Panc1 (cell line): ENCODE results near the gene YKT6. TPM values are rescaled to one million over a fixed set of nuclear protein-coding genes. Genes with fewer than 3 reads are reported as not detected.

Source experiments
- ATAC-seq: fragments of 200-7000 bp; cut with Tn5 transposase; 2 replicates; pipeline ENCODE4 v1.9.1; 2020; ENCODE audit warnings: mild to moderate bottlenecking, moderate library complexity
- BruUV-seq: library from RNA; stranded (reverse); fragments of 400-500 nt; replicated peaks from 2 replicates; lab custom pipeline; 2021; lab: Mats Ljungman, UMichigan
- CTCF ChIA-PET: fragments of 300-600 bp; sonication (Branson Sonifier 250); formaldehyde crosslinking; loops from one replicate; lab custom pipeline; 2022; ENCODE audit warnings: antibody characterized with exemption; lab: Charles Lee
- POLR2A ChIA-PET: fragments of 300-600 bp; sonication (Branson Sonifier 250); formaldehyde crosslinking; loops from one replicate; lab custom pipeline; 2022; ENCODE audit warnings: antibody characterized with exemption; lab: Charles Lee
- DNase-seq: peaks from one replicate; pipeline ENCODE4 v3.0.0-alpha.2; 2010; ENCODE audit warnings: low read depth, low spot score
- H3K27ac ChIP-seq: 2 replicates; pipeline ENCODE4 v1.5.1; 2011; ENCODE audit warnings: mild to moderate bottlenecking, low read length, inconsistent platforms
- H3K27me3 ChIP-seq: fragments of 200-500 bp; sonication (Bioruptor generic); 2 replicates; pipeline ENCODE4 v1.6.0; 2014; ENCODE audit warnings: low read length, inconsistent platforms; ENCODE audit not compliant: control insufficient read depth, insufficient read depth
- H3K36me3 ChIP-seq: fragments of 200-500 bp; sonication (Bioruptor generic); 2 replicates; pipeline ENCODE4 v1.5.1; 2014; ENCODE audit warnings: inconsistent platforms, mild to moderate bottlenecking, low read length, moderate library complexity; ENCODE audit not compliant: control insufficient read depth, insufficient read depth
- H3K4me1 ChIP-seq: 2 replicates; pipeline ENCODE4 v1.5.1; 2011; ENCODE audit warnings: inconsistent platforms, mild to moderate bottlenecking, low read length, moderate library complexity; ENCODE audit not compliant: control insufficient read depth, insufficient read depth
- H3K4me3 ChIP-seq, 2 experiments: 2 replicates each; pipeline ENCODE4 v1.5.1; 2011 to 2012; ENCODE audit warnings: low read depth in 2 of 2, low read length in 2 of 2, mild to moderate bottlenecking in 2 of 2, inconsistent platforms in 1 of 2, moderate library complexity in 1 of 2
- H3K9me3 ChIP-seq: fragments of 200-500 bp; sonication (Bioruptor generic); 2 replicates; pipeline ENCODE4 v1.5.1; 2014; ENCODE audit warnings: low read depth, mild to moderate bottlenecking, inconsistent platforms, low read length, moderate library complexity; ENCODE audit not compliant: control insufficient read depth, insufficient read depth
- CTCF ChIP-seq: fragments of 450-650 bp; IDR thresholded peaks from 2 replicates; pipeline ENCODE4 v1.5.1; 2017; ENCODE audit warnings: mild to moderate bottlenecking
- POLR2AphosphoS5 ChIP-seq: IDR thresholded peaks from 2 replicates; pipeline ENCODE4 v1.6.1; 2012; ENCODE audit warnings: mild to moderate bottlenecking, low read depth, low read length, moderate library complexity
- REST ChIP-seq, 2 experiments: IDR thresholded peaks; 2 replicates each; pipeline ENCODE4 v1.6.1; 2011 to 2012; ENCODE audit warnings: low read depth in 2 of 2, control low read depth in 1 of 2, low read length in 1 of 2, mild to moderate bottlenecking in 1 of 2, moderate library complexity in 1 of 2; ENCODE audit not compliant: insufficient read depth in 1 of 2
- SIN3A ChIP-seq: IDR thresholded peaks from 2 replicates; pipeline ENCODE4 v1.6.1; 2012; ENCODE audit warnings: low read depth, mild to moderate bottlenecking, low read length, moderate library complexity, borderline replicate concordance; ENCODE audit not compliant: insufficient read depth
- TCF7L2 ChIP-seq: IDR thresholded peaks from 2 replicates; pipeline ENCODE4 v1.6.1; 2011; ENCODE audit warnings: mild to moderate bottlenecking, low read depth, low read length, inconsistent platforms
- in situ Hi-C: cut with HindIII; loops from 2 replicates; pipeline ENCODE4 v1.10.0; 2016; ENCODE audit warnings: low sequenced_read_pairs, low pct_unique_long_range_greater_than_20kb
- intact Hi-C: fragments of 100-400 bp; cut with micrococcal nuclease; formaldehyde crosslinking; loops from one replicate; pipeline ENCODE4 v1.10.0; 2022; ENCODE audit not compliant: unreplicated experiment
- total RNA-seq: library from RNA; stranded (reverse); gene quantifications from one replicate; pipeline ENCODE4 v1.2.1, GENCODE V29; 2021; ENCODE audit not compliant: unreplicated experiment

The YKT6 gene
- total RNA-seq, 1 experiment from 2014 or later = 207 TPM

GRCh38 chr7:44237696-44238095 lies 36.9 kb downstream of the YKT6 start:
- ChIA-PET POLR2A (no interaction called here), CTCF (no interaction called here)
- Histone ChIP-seq H3K27ac (no peak overlapping the region), H3K4me3 (no peak overlapping the region), H3K9me3 (no peaks in the 10 kb centered on the region), H3K36me3 (no peaks in the 10 kb centered on the region), H3K27me3 (no peaks in the 10 kb centered on the region), H3K4me1 (0 out of 2 replicates have a peak, but pooled peaks cover 3% of the 10 kb centered on the region)
- TF ChIP-seq REST (IDR thresholded peaks at IDR 0.05; ENCODE audit: insufficient read depth in 1 of 2, low read depth in 2 of 2, low read length in 1 of 2) (no peak), TCF7L2 (no peak), POLR2AphosphoS5 (no peak), CTCF (no peak), SIN3A (no peak)
- DNase-seq (no peak), ATAC-seq (no peak)
- intact Hi-C loops = no loop called here
- in situ Hi-C loops = no loop called here
- BruUV-seq = no TSS peak

- ChIA-PET CTCF (no interaction called here), POLR2A (no interaction called here)
- Histone ChIP-seq H3K4me3 (no peak overlapping the region), H3K36me3 (no peaks in the 10 kb centered on the region), H3K27me3 (no peaks in the 10 kb centered on the region), H3K9me3 (no peaks in the 10 kb centered on the region), H3K4me1 (0 out of 2 replicates have a peak, but pooled peaks cover 3% of the 10 kb centered on the region), H3K27ac (no peak overlapping the region)
- no peak for DNase-seq
- in situ Hi-C loops = no loop called here
- intact Hi-C loops = no loop called here
- no TSS peak for BruUV-seq
- TF ChIP-seq SIN3A = no peak
- TF ChIP-seq REST (IDR thresholded peaks at IDR 0.05; ENCODE audit: insufficient read depth in 1 of 2, low read depth in 2 of 2, low read length in 1 of 2) = no peak
- no peak for TF ChIP-seq POLR2AphosphoS5
- no peak for ATAC-seq
These were observed 37.4 kb downstream of the YKT6 start for GRCh38 chr7:44238116-44238695.
